ENCODE results near the gene THOC6. TPM values are rescaled to one million over a fixed set of nuclear protein-coding genes. Genes with fewer than 3 reads are reported as not detected.

THOC6 gene
- 37.6 TPM for total RNA-seq
- 36.8 TPM for polyA plus RNA-seq
- long read RNA-seq, donor 1, partial matches to known transcripts = 0 of 2 reads
- long read RNA-seq, donor 1, other reads (novel, unspliced or antisense) = 0 of 2 reads
- long read RNA-seq, donor 2 = 0 reads
- long read RNA-seq, donor 3, transcript THOC6-202 (13 exons, 1,419 nt) = major isoform, 24 of 24 reads
- long read RNA-seq, donor 3, partial matches to known transcripts = 0 of 24 reads
- long read RNA-seq, donor 3, other reads (novel, unspliced or antisense) = 0 of 24 reads
- long read RNA-seq, donor 4, transcript THOC6-202 (13 exons, 1,419 nt) = major isoform, 6 of 6 reads
- long read RNA-seq, donor 4, partial matches to known transcripts = 0 of 6 reads
- long read RNA-seq, donor 4, other reads (novel, unspliced or antisense) = 0 of 6 reads
- long read RNA-seq, donor 5, transcript THOC6-202 (13 exons, 1,419 nt) = major isoform, 17 of 19 reads
- long read RNA-seq, donor 5, partial matches to known transcripts = 0 of 19 reads
- long read RNA-seq, donor 5, other reads (novel, unspliced or antisense) = 0 of 19 reads
- long read RNA-seq, donor 6, transcript THOC6-202 (13 exons, 1,419 nt) = major isoform, 9 of 11 reads
- long read RNA-seq, donor 6, partial matches to known transcripts = 0 of 11 reads
- long read RNA-seq, donor 6, other reads (novel, unspliced or antisense) = 0 of 11 reads
- long read RNA-seq, donor 7, transcript THOC6-202 (13 exons, 1,419 nt) = major isoform, 6 of 8 reads
- long read RNA-seq, donor 7, partial matches to known transcripts = 0 of 8 reads
- long read RNA-seq, donor 7, other reads (novel, unspliced or antisense) = 0 of 8 reads
- long read RNA-seq, donor 8, partial matches to known transcripts = 0 of 1 reads
- long read RNA-seq, donor 8, other reads (novel, unspliced or antisense) = 0 of 1 reads
- long read RNA-seq, donor 9, transcript THOC6-202 (13 exons, 1,419 nt) = major isoform, 8 of 8 reads
- long read RNA-seq, donor 9, partial matches to known transcripts = 0 of 8 reads
- long read RNA-seq, donor 9, other reads (novel, unspliced or antisense) = 0 of 8 reads
- long read RNA-seq, donor 10, transcript THOC6-202 (13 exons, 1,419 nt) = major isoform, 8 of 8 reads
- long read RNA-seq, donor 10, partial matches to known transcripts = 0 of 8 reads
- long read RNA-seq, donor 10, other reads (novel, unspliced or antisense) = 0 of 8 reads

DNA sequence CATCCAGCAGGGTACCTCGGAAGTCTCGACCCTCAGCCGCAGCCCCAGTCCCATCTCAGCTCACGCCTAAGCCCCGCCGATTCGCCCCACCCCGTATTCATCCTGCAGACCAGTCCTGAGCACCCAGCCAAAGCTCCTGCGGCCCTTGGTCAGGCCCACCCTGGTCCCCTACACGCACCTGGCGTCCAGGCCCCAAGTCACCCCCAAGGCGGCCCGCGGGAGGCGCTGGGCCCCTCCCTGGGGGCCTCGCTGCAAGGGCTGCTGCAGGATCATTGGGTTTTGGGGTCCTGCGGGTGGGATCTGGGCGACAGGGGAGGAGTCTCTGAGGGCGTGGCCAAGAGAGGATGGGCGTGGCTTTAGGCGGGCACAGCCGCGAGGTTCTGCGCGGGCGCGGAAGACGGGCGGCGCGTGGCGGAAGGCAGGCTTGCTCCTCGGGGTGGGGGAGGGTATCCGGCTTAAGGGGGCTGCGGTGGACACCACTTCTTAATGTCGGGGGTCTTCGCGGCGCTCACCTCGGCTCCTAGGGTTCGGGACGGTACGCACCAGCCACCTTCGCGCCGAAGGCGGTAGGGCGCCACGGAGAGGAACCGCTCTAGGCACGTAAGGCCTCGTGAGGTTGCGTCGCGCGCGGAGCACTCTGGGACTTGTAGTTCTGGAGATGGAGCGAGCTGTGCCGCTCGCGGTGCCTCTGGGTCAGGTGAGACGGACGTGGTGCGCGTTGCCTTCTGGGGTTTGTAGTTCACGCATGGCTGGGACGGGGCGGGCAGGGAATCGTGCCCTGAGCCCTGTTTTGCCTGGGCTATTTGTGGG is at the start of gene THOC6, which contains the start of gene HCFC1R1:
Gene THOC6 (plus strand): TSS at position 367 of the 810 bp plus-strand sequence. CDS start 292 bp downstream, at position 659.
Gene HCFC1R1 (minus strand): TSS at position 274 of the 810 bp plus-strand sequence. CDS start 1 bp downstream, at position 273.
- Histone ChIP-seq H3K9me3 (ENCODE audit: control insufficient read depth in 2 of 2, insufficient read depth in 1 of 2, low read length in 1 of 2) (peaks cover 0 to 24% of the 10 kb centered on the region in 2 donors), H3K36me3 (ENCODE audit: control insufficient read depth in 2 of 2, insufficient read depth in 2 of 2, low read length in 1 of 2) (peaks cover 16 to 21% of the 10 kb centered on the region in 2 donors), H3K27ac (ENCODE audit: low read depth in 1 of 2, low read length in 1 of 2) (peak within 1 kb of the TSS; percentile 85 to 92), H3K4me1 (ENCODE audit: control insufficient read depth in 2 of 2, insufficient read depth in 2 of 2, low read length in 2 of 2) (peaks cover 43 to 66% of the 10 kb centered on the region in 2 donors), H3K27me3 (ENCODE audit: control insufficient read depth in 2 of 2, insufficient read depth in 1 of 2, low read length in 1 of 2) (peaks cover 30 to 47% of the 10 kb centered on the region in 2 donors), H3K4me3 (ENCODE audit: low read length in 2 of 2) (peak within 1 kb of the TSS; percentile 79 to 85)
- WGBS = 2% methylated on average over 69 of the region's 69 CpGs
- peak; percentile 96 to 99 (median 98) for DNase-seq (ENCODE audit: low read depth in 6 of 9, low spot score in 9 of 9)

DNA sequence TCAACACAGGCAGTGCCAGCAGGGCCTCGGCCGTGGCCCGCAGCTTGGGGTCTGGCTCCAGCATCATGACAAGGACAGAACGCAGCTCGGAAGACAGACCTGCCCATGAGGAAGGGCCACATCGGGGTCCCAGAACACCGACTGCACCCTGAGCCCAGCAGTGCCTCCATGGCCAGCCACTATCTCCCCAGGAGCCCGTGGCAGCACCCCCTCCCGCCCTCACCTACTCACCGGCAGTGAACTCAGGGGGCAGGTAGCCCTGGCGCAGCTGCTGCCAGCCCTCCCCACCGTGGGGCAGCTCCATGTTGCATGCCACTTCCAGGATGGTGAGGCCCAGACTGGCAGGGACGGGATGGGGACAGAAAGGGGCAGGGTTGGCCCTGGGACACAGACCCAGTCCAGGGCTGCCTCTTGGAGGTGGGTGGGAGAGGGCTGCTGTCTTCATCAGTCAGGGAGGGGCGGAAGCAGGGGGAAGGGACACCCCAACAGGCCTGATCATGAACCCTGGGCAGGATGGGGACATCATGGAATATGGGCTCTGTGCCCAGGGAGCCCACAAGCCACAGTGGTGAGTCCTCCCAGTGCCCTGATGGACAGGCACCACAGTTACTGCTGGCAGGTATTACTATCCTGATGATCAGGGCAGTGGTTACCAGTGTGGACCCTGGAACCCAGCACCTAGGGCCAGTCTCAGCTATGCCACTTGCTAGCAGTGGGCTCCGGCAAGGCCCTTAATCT is 49.3 kb upstream of the THOC6 start:
- H3K4me3 ChIP-seq (ENCODE audit: low read length in 2 of 2) = no peak overlapping the region
- no peak overlapping the region for H3K27ac ChIP-seq (ENCODE audit: low read depth in 1 of 2, low read length in 1 of 2)
- DNase-seq (ENCODE audit: low read depth in 6 of 9, low spot score in 9 of 9) = no peak
- peaks cover 12 to 21% of the 10 kb centered on the region in 2 donors for H3K4me1 ChIP-seq (ENCODE audit: control insufficient read depth in 2 of 2, insufficient read depth in 2 of 2, low read length in 2 of 2)
- 98% methylated on average over 15 of the region's 15 CpGs for WGBS
- no peaks in the 10 kb centered on the region for H3K27me3 ChIP-seq (ENCODE audit: control insufficient read depth in 2 of 2, insufficient read depth in 1 of 2, low read length in 1 of 2)
- H3K36me3 ChIP-seq (ENCODE audit: control insufficient read depth in 2 of 2, insufficient read depth in 2 of 2, low read length in 1 of 2) = peaks cover 53 to 71% of the 10 kb centered on the region in 2 donors
- peaks cover 0 to 9% of the 10 kb centered on the region in 2 donors for H3K9me3 ChIP-seq (ENCODE audit: control insufficient read depth in 2 of 2, insufficient read depth in 1 of 2, low read length in 1 of 2)

DNA sequence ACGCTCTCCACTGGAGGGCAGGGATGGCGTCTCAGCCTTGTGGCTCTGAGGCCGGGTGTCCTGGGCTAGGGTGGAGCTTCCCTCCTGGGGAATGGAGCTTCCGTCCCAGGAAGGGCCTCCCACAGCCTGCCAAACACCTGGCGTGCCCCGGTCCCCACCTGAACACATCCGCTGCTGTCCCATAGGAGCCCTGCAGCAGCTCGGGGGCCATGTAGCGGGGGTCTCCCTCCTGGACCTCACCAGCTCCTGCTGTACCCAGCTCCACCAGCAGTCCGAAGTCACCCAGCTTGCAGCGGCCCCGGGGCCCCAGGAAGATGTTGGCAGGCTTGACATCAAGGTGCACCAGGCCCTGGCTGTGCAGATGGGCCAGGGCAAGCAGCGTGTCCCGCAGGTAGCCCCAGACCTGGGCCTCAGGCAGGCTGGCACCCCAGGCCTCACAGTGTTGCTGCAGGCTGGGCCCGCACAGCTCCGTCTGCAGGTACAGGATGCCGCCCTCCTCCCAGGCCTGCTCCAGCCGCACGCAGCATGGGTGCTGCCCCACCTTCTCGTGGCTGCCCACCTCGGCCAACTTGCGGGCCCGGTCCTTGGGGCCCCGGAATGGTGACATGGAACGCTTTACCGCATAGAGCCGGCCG is 48.6 kb upstream of the THOC6 start:
- Histone ChIP-seq H3K27ac (ENCODE audit: low read depth in 1 of 2, low read length in 1 of 2) (no peak overlapping the region), H3K27me3 (ENCODE audit: control insufficient read depth in 2 of 2, insufficient read depth in 1 of 2, low read length in 1 of 2) (no peaks in the 10 kb centered on the region), H3K9me3 (ENCODE audit: control insufficient read depth in 2 of 2, insufficient read depth in 1 of 2, low read length in 1 of 2) (peaks cover 0 to 9% of the 10 kb centered on the region in 2 donors), H3K4me3 (ENCODE audit: low read length in 2 of 2) (no peak overlapping the region), H3K36me3 (ENCODE audit: control insufficient read depth in 2 of 2, insufficient read depth in 2 of 2, low read length in 1 of 2) (peaks cover 53 to 71% of the 10 kb centered on the region in 2 donors), H3K4me1 (ENCODE audit: control insufficient read depth in 2 of 2, insufficient read depth in 2 of 2, low read length in 2 of 2) (peaks cover 11 to 24% of the 10 kb centered on the region in 2 donors)
- no peak for DNase-seq (ENCODE audit: low read depth in 6 of 9, low spot score in 9 of 9)
- WGBS = 98% methylated on average over 28 of the region's 28 CpGs

DNA sequence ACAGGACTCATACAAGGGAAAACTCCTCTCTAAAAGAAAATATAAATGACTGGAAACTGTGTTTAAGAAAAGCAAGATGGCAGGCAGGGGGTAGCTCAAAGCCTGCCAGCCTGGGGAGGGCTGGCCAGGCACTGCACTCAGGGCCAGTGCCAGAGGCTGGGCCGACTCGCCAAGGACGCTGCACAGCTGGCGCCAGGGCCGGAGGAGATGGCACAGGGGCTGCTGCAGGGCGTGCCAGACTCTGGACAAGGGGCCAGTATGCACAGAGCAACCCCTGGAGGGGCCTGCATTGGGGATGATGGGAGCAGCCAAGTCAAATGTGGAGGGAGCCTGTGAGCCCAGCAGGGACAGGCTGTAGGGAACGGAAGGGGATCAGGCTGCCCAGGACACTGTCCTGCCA is 47.6 kb upstream of the THOC6 start:
- H3K4me3 ChIP-seq (ENCODE audit: low read length in 2 of 2) = no peak overlapping the region
- H3K9me3 ChIP-seq (ENCODE audit: control insufficient read depth in 2 of 2, insufficient read depth in 1 of 2, low read length in 1 of 2) = peaks cover 0 to 9% of the 10 kb centered on the region in 2 donors
- peaks cover 53 to 67% of the 10 kb centered on the region in 2 donors for H3K36me3 ChIP-seq (ENCODE audit: control insufficient read depth in 2 of 2, insufficient read depth in 2 of 2, low read length in 1 of 2)
- H3K4me1 ChIP-seq (ENCODE audit: control insufficient read depth in 2 of 2, insufficient read depth in 2 of 2, low read length in 2 of 2) = peaks cover 7 to 21% of the 10 kb centered on the region in 2 donors
- 98% methylated on average over 7 of the region's 7 CpGs for WGBS
- H3K27me3 ChIP-seq (ENCODE audit: control insufficient read depth in 2 of 2, insufficient read depth in 1 of 2, low read length in 1 of 2) = no peaks in the 10 kb centered on the region
- no peak overlapping the region for H3K27ac ChIP-seq (ENCODE audit: low read depth in 1 of 2, low read length in 1 of 2)
- DNase-seq (ENCODE audit: low read depth in 6 of 9, low spot score in 9 of 9) = no peak

DNA sequence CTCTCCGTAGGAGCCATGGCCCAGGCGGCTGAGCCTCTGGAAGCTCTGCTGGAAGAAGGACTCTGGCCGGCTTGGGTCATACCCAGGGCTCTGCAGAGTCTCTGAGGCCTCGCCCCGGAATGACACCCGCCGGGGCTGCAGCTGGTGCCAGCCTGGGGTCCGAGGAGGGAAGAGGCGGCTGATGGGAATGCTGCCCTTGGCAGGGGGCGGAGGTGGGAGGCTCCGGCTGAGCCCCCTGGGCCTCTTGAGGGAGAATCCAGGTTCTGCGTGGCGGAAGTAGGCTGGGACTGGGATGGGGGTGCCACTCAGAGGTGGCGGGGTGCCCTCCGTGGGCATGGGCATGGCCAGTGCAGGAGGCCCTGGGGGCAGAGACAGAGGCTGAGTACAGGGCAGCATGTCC is 47.2 kb upstream of the THOC6 start:
- WGBS = 98% methylated on average over 15 of the region's 15 CpGs
- peaks cover 7 to 26% of the 10 kb centered on the region in 2 donors for H3K4me1 ChIP-seq (ENCODE audit: control insufficient read depth in 2 of 2, insufficient read depth in 2 of 2, low read length in 2 of 2)
- H3K9me3 ChIP-seq (ENCODE audit: control insufficient read depth in 2 of 2, insufficient read depth in 1 of 2, low read length in 1 of 2) = peaks cover 0 to 9% of the 10 kb centered on the region in 2 donors
- H3K4me3 ChIP-seq (ENCODE audit: low read length in 2 of 2) = no peak overlapping the region
- H3K27ac ChIP-seq (ENCODE audit: low read depth in 1 of 2, low read length in 1 of 2) = no peak overlapping the region
- H3K36me3 ChIP-seq (ENCODE audit: control insufficient read depth in 2 of 2, insufficient read depth in 2 of 2, low read length in 1 of 2) = peaks cover 53 to 63% of the 10 kb centered on the region in 2 donors
- no peak for DNase-seq (ENCODE audit: low read depth in 6 of 9, low spot score in 9 of 9)
- peaks cover 0 to 2% of the 10 kb centered on the region in 2 donors for H3K27me3 ChIP-seq (ENCODE audit: control insufficient read depth in 2 of 2, insufficient read depth in 1 of 2, low read length in 1 of 2)

DNA sequence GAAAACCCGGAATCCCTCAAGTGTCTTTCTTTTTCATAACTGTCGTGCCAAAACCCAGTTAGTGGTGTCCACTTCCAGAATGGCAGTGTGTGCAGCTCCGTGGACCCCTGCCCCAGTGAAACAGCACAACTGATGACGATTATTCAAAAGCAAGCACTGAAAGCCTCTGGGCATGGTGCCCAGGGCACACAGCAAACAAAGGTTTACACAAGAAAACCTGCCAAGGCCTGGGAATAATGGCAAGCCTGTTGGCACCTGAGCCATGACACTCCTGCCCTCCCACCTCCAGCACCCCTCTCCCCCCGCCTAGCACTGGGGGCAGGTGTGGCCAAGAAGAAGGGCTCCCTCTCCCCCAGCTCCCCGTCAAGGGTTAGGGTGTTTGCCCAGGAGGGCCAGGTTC is 46.4 kb upstream of the THOC6 start:
- DNase-seq (ENCODE audit: low read depth in 6 of 9, low spot score in 9 of 9) = no peak
- Histone ChIP-seq H3K9me3 (ENCODE audit: control insufficient read depth in 2 of 2, insufficient read depth in 1 of 2, low read length in 1 of 2) (peaks cover 0 to 9% of the 10 kb centered on the region in 2 donors), H3K36me3 (ENCODE audit: control insufficient read depth in 2 of 2, insufficient read depth in 2 of 2, low read length in 1 of 2) (peaks cover 50 to 56% of the 10 kb centered on the region in 2 donors), H3K27ac (ENCODE audit: low read depth in 1 of 2, low read length in 1 of 2) (no peak overlapping the region), H3K27me3 (ENCODE audit: control insufficient read depth in 2 of 2, insufficient read depth in 1 of 2, low read length in 1 of 2) (peaks cover 0 to 4% of the 10 kb centered on the region in 2 donors), H3K4me1 (ENCODE audit: control insufficient read depth in 2 of 2, insufficient read depth in 2 of 2, low read length in 2 of 2) (peaks cover 7 to 28% of the 10 kb centered on the region in 2 donors), H3K4me3 (ENCODE audit: low read length in 2 of 2) (no peak overlapping the region)
- WGBS = 97% methylated on average over 6 of the region's 6 CpGs

DNA sequence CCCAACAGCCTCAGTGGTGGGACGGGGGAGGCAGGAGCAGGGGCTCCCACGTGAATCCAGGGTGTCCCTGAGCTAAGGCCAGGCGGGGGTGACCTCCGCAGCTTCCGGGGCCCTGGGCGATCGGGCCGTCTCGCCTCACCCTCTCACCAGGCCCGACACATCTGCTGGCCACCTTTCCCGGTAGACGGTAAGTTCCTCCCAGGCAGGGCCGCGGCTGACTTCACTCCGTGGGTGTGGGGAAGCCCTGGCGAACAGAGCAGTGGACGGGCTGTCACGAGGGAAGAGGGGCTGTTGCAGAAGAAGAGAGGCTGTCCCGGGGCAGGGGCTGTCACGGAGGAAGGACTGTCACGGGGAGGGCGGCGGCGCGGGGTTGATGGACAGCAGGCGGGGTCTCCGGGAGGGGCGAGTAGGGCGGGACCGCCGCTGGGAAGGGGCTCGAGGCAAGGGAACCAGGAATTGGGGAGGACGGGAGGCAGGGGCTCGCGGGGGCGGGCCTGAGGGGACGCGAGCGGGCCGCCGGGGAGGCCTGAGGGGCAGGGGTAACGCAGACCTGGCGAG is 44.1 kb upstream of the THOC6 start:
- Histone ChIP-seq H3K4me1 (ENCODE audit: control insufficient read depth in 2 of 2, insufficient read depth in 2 of 2, low read length in 2 of 2) (peaks cover 7 to 34% of the 10 kb centered on the region in 2 donors), H3K27me3 (ENCODE audit: control insufficient read depth in 2 of 2, insufficient read depth in 1 of 2, low read length in 1 of 2) (peaks cover 0 to 18% of the 10 kb centered on the region in 2 donors), H3K4me3 (ENCODE audit: low read length in 2 of 2) (peak overlapping the region; percentile 87 to 92), H3K9me3 (ENCODE audit: control insufficient read depth in 2 of 2, insufficient read depth in 1 of 2, low read length in 1 of 2) (peaks cover 0 to 4% of the 10 kb centered on the region in 2 donors), H3K36me3 (ENCODE audit: control insufficient read depth in 2 of 2, insufficient read depth in 2 of 2, low read length in 1 of 2) (peaks cover 29 to 35% of the 10 kb centered on the region in 2 donors), H3K27ac (ENCODE audit: low read depth in 1 of 2, low read length in 1 of 2) (no peak overlapping the region)
- 12% methylated on average over 43 of the region's 43 CpGs for WGBS
- peak in 1 of 9 donors; percentile 23 for DNase-seq (ENCODE audit: low read depth in 6 of 9, low spot score in 9 of 9)
